PC-9 (cell line): Measurements from ENCODE around the gene FCAMR. TPM values are rescaled to one million over a fixed set of nuclear protein-coding genes. Genes with fewer than 3 reads are reported as not detected.

Source experiments
- BruUV-seq: library from RNA; stranded (reverse); fragments of 400-500 nt; replicated peaks from 2 replicates; lab custom pipeline; 2021; lab: Mats Ljungman, UMichigan
- CTCF ChIA-PET: fragments of 300-600 bp; sonication (Branson Sonifier 250); formaldehyde crosslinking; loops from one replicate; lab custom pipeline; 2022; ENCODE audit warnings: antibody characterized with exemption; lab: Charles Lee
- POLR2A ChIA-PET: fragments of 300-600 bp; sonication (Branson Sonifier 250); formaldehyde crosslinking; loops from one replicate; lab custom pipeline; 2022; ENCODE audit warnings: antibody characterized with exemption; ENCODE audit not compliant: unreplicated experiment; lab: Charles Lee
- DNase-seq, 2 experiments: peaks; one replicate each; pipeline versions ENCODE4 v3.0.0 to v3.0.0-alpha.2; 2015 to 2022; ENCODE audit warnings: mixed read lengths in 1 of 2
- H2AFZ ChIP-seq: fragments of 200-600 bp; sonication (generic); 2 replicates; pipeline ENCODE4 v1.8.1; 2017; ENCODE audit warnings: antibody characterized with exemption
- H3F3A ChIP-seq: fragments of 200-600 bp; sonication (generic); 2 replicates; pipeline ENCODE4 v1.8.1; 2017; ENCODE audit warnings: antibody characterized with exemption, mild to moderate bottlenecking, low read depth; ENCODE audit not compliant: insufficient read depth
- H3K27ac ChIP-seq: fragments of 200-600 bp; sonication (generic); 2 replicates; pipeline ENCODE4 v1.6.1; 2016; ENCODE audit warnings: mixed run types
- H3K27me3 ChIP-seq: fragments of 200-600 bp; sonication (generic); 2 replicates; pipeline ENCODE4 v1.6.1; 2016; ENCODE audit warnings: low read depth, mixed run types; ENCODE audit not compliant: insufficient read depth
- H3K36me3 ChIP-seq: fragments of 200-600 bp; sonication (generic); 2 replicates; pipeline ENCODE4 v1.6.1; 2016; ENCODE audit warnings: low read depth, mixed run types
- H3K4me1 ChIP-seq: fragments of 200-600 bp; sonication (generic); replicated peaks from 2 replicates; pipeline ENCODE4 v1.6.1; 2016; ENCODE audit warnings: mixed run types; ENCODE audit not compliant: insufficient read depth
- H3K4me2 ChIP-seq: fragments of 200-600 bp; sonication (generic); 2 replicates; pipeline ENCODE4 v1.6.1; 2017; ENCODE audit warnings: mixed run types
- H3K4me3 ChIP-seq: fragments of 200-600 bp; sonication (generic); 2 replicates; pipeline ENCODE4 v1.6.1; 2016; ENCODE audit warnings: mixed run types
- H3K79me2 ChIP-seq: fragments of 200-600 bp; sonication (generic); 2 replicates; pipeline ENCODE4 v1.6.1; 2017; ENCODE audit warnings: low read depth, mixed run types
- H3K9me2 ChIP-seq: fragments of 200-600 bp; sonication (generic); 2 replicates; pipeline ENCODE4 v1.8.1; 2017; ENCODE audit warnings: mild to moderate bottlenecking; ENCODE audit not compliant: insufficient read depth
- H3K9me3 ChIP-seq: fragments of 200-600 bp; sonication (generic); 2 replicates; pipeline ENCODE4 v1.8.1; 2016; ENCODE audit warnings: low read depth; ENCODE audit not compliant: insufficient read depth
- H4K20me1 ChIP-seq: fragments of 200-600 bp; sonication (generic); 2 replicates; pipeline ENCODE4 v1.8.1; 2017; ENCODE audit not compliant: insufficient read depth
- EZH2 ChIP-seq: fragments of 200-600 bp; sonication (generic); IDR thresholded peaks from 2 replicates; pipeline ENCODE4 v1.8.0; 2017; ENCODE audit warnings: antibody characterized with exemption, low read depth
- intact Hi-C: fragments of 100-400 bp; cut with micrococcal nuclease; formaldehyde crosslinking; loops from one replicate; pipeline ENCODE4 v1.10.0; 2022; ENCODE audit not compliant: unreplicated experiment
- total RNA-seq: library from RNA; stranded (reverse); gene quantifications from 2 replicates; pipeline ENCODE4 v1.2.3, GENCODE V29; 2021
- TF ChIP-seq, protein P1 (sequence below): fragments of 200-600 bp; sonication (generic); conservative IDR thresholded peaks from 2 replicates; pipeline ENCODE4 v1.6.1; 2017; ENCODE audit warnings: mixed run types, antibody characterized with exemption, mild to moderate bottlenecking, moderate library complexity

Gene FCAMR
- total RNA-seq, 1 experiment from 2014 or later, result not detected

DNA sequence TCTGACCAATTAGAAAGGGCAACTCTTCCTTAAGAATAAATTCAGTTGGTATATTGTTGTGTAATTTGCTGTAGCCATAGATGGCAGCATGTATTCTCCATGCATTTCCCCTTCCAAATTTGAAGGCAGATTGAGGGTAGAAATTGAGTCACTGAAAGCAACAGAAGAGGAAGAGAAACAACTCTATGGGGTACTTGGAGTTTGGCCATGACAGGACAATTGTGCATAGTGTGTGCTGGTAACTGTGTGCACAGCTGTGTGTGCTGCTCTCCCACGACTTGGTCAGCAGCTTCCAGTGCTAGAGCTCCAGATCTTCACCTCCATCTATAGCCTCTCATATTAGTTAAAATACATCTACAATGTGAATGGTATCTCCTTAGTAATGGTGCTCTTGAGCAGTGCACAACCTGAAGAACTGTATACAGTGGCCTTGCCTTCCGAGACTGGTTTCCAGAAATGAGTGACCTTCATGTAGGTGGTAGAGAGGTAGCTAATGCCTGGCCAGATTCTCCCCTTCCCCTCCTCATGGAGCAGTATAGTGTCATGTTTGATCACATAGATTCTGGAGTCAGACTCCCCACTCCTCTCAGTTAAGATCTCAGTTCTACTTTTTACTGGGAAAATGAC is 882 bp upstream of the FCAMR start:
- H2AFZ ChIP-seq, result no peak overlapping the region
- TF ChIP-seq, protein P1, sequence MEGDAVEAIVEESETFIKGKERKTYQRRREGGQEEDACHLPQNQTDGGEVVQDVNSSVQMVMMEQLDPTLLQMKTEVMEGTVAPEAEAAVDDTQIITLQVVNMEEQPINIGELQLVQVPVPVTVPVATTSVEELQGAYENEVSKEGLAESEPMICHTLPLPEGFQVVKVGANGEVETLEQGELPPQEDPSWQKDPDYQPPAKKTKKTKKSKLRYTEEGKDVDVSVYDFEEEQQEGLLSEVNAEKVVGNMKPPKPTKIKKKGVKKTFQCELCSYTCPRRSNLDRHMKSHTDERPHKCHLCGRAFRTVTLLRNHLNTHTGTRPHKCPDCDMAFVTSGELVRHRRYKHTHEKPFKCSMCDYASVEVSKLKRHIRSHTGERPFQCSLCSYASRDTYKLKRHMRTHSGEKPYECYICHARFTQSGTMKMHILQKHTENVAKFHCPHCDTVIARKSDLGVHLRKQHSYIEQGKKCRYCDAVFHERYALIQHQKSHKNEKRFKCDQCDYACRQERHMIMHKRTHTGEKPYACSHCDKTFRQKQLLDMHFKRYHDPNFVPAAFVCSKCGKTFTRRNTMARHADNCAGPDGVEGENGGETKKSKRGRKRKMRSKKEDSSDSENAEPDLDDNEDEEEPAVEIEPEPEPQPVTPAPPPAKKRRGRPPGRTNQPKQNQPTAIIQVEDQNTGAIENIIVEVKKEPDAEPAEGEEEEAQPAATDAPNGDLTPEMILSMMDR, result no peak
- no peak for TF ChIP-seq EZH2
- no peaks in the 10 kb centered on the region for H3K79me2 ChIP-seq
- no peaks in the 10 kb centered on the region for H3K36me3 ChIP-seq
- H3K4me1 ChIP-seq, result no peaks in the 10 kb centered on the region
- BruUV-seq, result no TSS peak
- intact Hi-C loops, result no loop called here
- H3F3A ChIP-seq, result no peaks in the 10 kb centered on the region
- ChIA-PET POLR2A (interaction anchor here (0.7 kb wide), 1 partner anchor 350 kb away, joined by 6 read pairs; no protein-coding TSS in a partner anchor), CTCF (no interaction called here)
- no peaks in the 10 kb centered on the region for H3K9me2 ChIP-seq
- no peak overlapping the region for H3K4me3 ChIP-seq
- no peaks in the 10 kb centered on the region for H4K20me1 ChIP-seq
- H3K27ac ChIP-seq, result no peak overlapping the region
- no peaks in the 10 kb centered on the region for H3K9me3 ChIP-seq
- 0 out of 2 replicates have a peak, but pooled peaks cover 4% of the 10 kb centered on the region for H3K27me3 ChIP-seq
- no peak for DNase-seq
- no peak overlapping the region for H3K4me2 ChIP-seq

DNA sequence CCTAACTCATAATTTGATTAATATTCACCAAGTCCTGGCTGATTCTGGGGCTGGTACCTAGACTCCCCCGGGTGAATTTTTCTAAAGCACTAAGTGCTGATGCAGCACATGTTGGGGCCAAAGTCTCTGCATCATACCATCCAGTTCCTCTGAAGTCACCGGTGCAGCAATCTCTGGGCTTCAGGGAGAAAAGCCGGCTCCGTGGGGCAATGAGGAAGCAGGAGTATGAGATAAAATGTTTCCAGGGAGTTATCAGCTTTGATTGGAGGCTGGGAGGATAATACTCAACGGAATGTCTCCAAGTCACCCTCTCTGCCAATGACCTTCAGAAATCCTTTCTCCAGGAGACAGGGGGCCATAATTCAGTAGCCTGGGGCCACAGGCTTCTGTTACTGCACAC is 1.2 kb downstream of the FCAMR start:
- Histone ChIP-seq H3K9me3 (no peaks in the 10 kb centered on the region), H3F3A (no peaks in the 10 kb centered on the region), H3K36me3 (no peaks in the 10 kb centered on the region), H3K4me3 (no peak overlapping the region), H3K27ac (no peak overlapping the region), H3K4me2 (no peak overlapping the region), H2AFZ (no peak overlapping the region), H3K79me2 (no peaks in the 10 kb centered on the region), H4K20me1 (no peaks in the 10 kb centered on the region), H3K27me3 (0 out of 2 replicates have a peak, but pooled peaks cover 4% of the 10 kb centered on the region), H3K4me1 (no peaks in the 10 kb centered on the region), H3K9me2 (no peaks in the 10 kb centered on the region)
- intact Hi-C loops, result no loop called here
- DNase-seq, result no peak
- TF ChIP-seq, protein P1, result no peak
- TF ChIP-seq EZH2, result no peak
- no TSS peak for BruUV-seq
- POLR2A ChIA-PET, result no interaction called here
- CTCF ChIA-PET, result no interaction called here

DNA sequence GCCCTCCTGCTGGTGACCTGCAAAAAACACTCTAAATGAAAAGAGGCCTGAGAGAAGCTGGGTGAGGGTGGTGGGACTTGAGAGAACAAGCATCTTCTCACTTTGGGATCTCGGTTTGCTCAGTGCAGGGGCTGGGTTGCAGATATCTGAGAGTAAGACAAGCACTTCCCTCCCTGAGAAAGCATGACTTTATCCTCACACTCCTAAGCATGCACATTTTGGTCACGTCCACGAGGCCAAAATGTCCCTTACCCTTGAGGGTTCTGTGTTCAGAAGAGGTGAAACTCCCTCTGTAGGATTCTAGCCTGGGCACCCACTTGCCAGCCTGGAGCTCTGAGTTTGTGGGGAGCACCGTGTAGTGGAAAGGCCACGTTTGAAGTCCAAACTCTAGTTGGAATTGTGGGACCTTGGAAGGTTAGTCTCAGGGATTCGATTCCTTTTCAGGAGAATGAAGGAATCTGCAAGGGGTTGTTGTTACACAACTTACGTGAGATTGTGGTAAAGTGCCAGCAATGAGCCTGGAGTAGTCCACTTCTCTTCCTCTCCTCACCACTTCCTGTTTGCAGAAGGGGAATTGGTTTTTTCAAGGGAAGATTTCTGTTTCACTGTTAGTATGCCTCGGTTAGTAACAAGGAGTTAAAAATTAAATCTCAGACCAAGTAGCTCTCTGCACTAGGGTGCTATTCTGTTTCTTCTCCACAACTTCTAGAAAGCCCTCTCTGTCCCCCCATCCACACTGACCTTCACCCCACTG is 3.0 kb downstream of the FCAMR start:
- BruUV-seq, result no TSS peak
- Histone ChIP-seq H2AFZ (no peak overlapping the region), H4K20me1 (no peaks in the 10 kb centered on the region), H3K4me3 (no peak overlapping the region), H3K27ac (no peak overlapping the region), H3F3A (no peaks in the 10 kb centered on the region), H3K9me2 (no peaks in the 10 kb centered on the region), H3K79me2 (no peaks in the 10 kb centered on the region), H3K4me1 (no peaks in the 10 kb centered on the region), H3K27me3 (0 out of 2 replicates have a peak, but pooled peaks cover 4% of the 10 kb centered on the region), H3K4me2 (no peak overlapping the region), H3K9me3 (no peaks in the 10 kb centered on the region), H3K36me3 (no peaks in the 10 kb centered on the region)
- ChIA-PET POLR2A (no interaction called here), CTCF (no interaction called here)
- TF ChIP-seq EZH2, result no peak
- TF ChIP-seq, protein P1, result no peak
- no peak for DNase-seq
- intact Hi-C loops, result no loop called here
